AG10803 (cell line): Measurements from ENCODE around the gene SPATA17.

Source experiments
- DNase-seq: peaks from one replicate; pipeline ENCODE4 v3.0.0; 2010; ENCODE audit warnings: low read depth
- H3K4me3 ChIP-seq: 2 replicates; pipeline ENCODE4 v1.5.1; 2011; ENCODE audit warnings: mild to moderate bottlenecking, low read length, control low read depth
- CTCF ChIP-seq: conservative IDR thresholded peaks from 2 replicates; pipeline ENCODE4 v1.5.1; 2011; ENCODE audit warnings: mild to moderate bottlenecking, low read length, control low read depth, inconsistent platforms

SPATA17 gene

DNA sequence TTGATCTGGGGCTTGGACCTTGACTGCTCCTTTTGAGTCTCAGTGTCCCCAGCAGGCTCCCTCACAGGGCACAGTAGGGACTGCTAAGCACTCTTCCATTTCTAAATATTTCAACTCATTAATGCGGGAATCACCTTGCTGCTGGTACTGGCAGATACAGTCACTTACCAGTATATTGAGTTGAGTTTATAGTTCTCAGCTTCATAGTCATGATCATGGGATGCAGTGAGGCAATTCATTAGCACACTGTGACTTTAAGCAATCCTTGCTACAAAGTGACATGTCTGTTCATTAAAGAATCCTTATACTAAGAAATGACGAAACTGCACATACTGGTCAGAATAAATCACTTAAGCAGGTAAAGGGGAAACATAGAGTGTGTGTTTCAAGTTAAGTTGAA lies 240.8 kb downstream of the SPATA17 start:
- TF ChIP-seq CTCF: no peak
- H3K4me3 ChIP-seq: no peak overlapping the region

GRCh38 chr1:217875229-217875628 lies 244.1 kb downstream of the SPATA17 start:
- no peak for TF ChIP-seq CTCF
- no peak overlapping the region for H3K4me3 ChIP-seq
- no peak for DNase-seq

More for the DNA sequence above, 240.8 kb downstream of the SPATA17 start:
- DNase-seq: no peak

- no peak for DNase-seq
- no peak for TF ChIP-seq CTCF
- no peak overlapping the region for H3K4me3 ChIP-seq
These were observed 245.3 kb downstream of the SPATA17 start for GRCh38 chr1:217876401-217876800.

DNA sequence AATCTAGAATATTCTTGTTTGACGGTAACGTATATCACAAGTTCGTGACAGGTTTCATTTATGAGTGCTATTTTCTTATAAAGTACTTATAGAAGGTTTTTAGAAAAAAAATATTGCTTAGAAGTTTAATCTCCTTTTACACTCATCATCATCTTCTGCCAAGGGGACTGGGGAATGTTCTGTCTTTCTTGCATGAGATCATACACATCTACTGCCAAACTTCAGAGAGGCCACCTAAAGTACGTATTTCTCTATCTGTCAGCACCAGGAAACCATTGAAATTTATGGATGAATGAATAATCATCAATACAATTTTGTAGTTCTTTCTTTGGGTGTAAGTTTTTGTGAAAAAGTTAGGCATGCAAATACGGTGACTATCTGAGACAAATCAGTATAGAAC lies 245.8 kb downstream of the SPATA17 start:
- TF ChIP-seq CTCF: no peak
- H3K4me3 ChIP-seq: no peak overlapping the region
- no peak for DNase-seq

DNA sequence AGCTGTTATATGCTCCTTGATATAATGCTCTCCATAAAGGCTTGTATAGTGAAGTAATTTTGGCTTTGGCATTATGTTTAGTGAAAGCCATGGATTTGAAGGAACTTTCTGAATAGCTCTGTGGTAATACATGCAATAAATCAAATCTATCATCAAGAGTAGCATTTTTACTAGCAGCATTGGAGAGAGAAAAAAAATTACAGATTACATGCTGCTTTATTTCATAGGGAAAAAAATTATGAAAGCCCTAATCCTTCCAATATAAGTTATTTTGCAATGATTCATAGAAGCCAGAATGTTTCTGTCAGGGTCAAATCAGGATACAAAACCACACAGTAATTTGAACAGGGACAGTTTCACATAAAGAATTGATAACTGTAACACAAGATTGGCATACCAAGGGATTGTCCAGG lies 250.0 kb downstream of the SPATA17 start:
- TF ChIP-seq CTCF: no peak
- no peak overlapping the region for H3K4me3 ChIP-seq
- peak; percentile 35 for DNase-seq

GRCh38 chr1:217881607-217882332 lies 250.6 kb downstream of the SPATA17 start:
- TF ChIP-seq CTCF: no peak
- peak; percentile 2 for DNase-seq
- H3K4me3 ChIP-seq: no peak overlapping the region

DNA sequence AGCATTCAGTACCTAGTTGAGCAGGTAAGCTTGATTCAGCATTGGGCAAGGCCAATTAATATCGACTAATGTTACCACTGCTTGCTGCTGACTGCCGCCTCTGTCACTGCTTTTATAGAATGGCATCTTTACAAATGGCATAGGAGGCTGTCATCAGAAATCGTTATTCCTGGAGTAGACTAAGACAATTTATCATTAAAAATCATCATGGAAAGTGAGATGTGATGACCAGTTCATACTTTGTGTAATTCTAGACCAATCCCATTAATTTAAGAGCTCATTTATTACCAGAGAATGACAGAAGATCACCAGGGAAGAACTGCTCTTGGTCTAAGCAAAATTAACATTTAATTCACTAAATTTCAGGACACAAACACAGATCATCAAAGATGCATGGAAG lies 254.0 kb downstream of the SPATA17 start:
- no peak for TF ChIP-seq CTCF
- no peak overlapping the region for H3K4me3 ChIP-seq
- DNase-seq: no peak
